Measurements from ENCODE around the gene HSPBP1. TPM values are rescaled to one million over a fixed set of nuclear protein-coding genes. Genes with fewer than 3 reads are reported as not detected.

Gene HSPBP1
- total and polyA plus RNA-seq, 9 of the 15 experiments (the other 6 are each of a cell fraction or from before 2014, with no cell fraction given): 0.83 to 81.3 (median 21.8) TPM

- TF ChIP-seq ZNF280B (CRISPR knock-in tag; IDR thresholded peaks at IDR 0.05) (no peak), ZNF217 (CRISPR knock-in tag; IDR thresholded peaks at IDR 0.05) (0 out of 2 replicates have a peak, but pooled peaks have one; percentile 30), ZNF431 (CRISPR knock-in tag; IDR thresholded peaks at IDR 0.05) (peak; percentile 74), ELF4 (CRISPR knock-in tag; IDR thresholded peaks at IDR 0.05) (peak; percentile 97), FOXK1 (CRISPR knock-in tag; IDR thresholded peaks at IDR 0.05; ENCODE audit: borderline replicate concordance) (peak; percentile 95), SAP30 (IDR thresholded peaks at IDR 0.05; ENCODE audit: borderline replicate concordance, insufficient read depth, low read depth, low read length, poor library complexity, severe bottlenecking) (peak; percentile 98), ARID3A (IDR thresholded peaks at IDR 0.05; ENCODE audit: borderline replicate concordance, low read depth, low read length) (peak; percentile 100), ZNF282 (CRISPR knock-in tag; IDR thresholded peaks at IDR 0.05) (no peak), HNRNPL (IDR thresholded peaks at IDR 0.05; ENCODE audit: low read depth, low read length) (peak; percentile 50; the same call in 1 of the 2 replicates), ZNF778 (CRISPR knock-in tag; IDR thresholded peaks at IDR 0.05) (no peak), SFPQ (IDR thresholded peaks at IDR 0.05; ENCODE audit: low read depth, low read length) (no peak), GTF2E2 (tag; IDR thresholded peaks at IDR 0.05) (peak; percentile 91; the same call in 1 of the 2 replicates), VEZF1 (CRISPR knock-in tag; IDR thresholded peaks at IDR 0.05) (no peak; the same call in 1 of the 2 replicates), PHF20 (IDR thresholded peaks at IDR 0.05; ENCODE audit: partially characterized antibody) (peak; percentile 60), THAP7 (CRISPR knock-in tag; IDR thresholded peaks at IDR 0.05) (peak; percentile 84), GATAD2A (IDR thresholded peaks at IDR 0.05) (peak; percentile 92; the same call in 1 of the 2 replicates), PRMT5 (CRISPR knock-in tag; IDR thresholded peaks at IDR 0.05) (peak; percentile 94), IRF2 (CRISPR knock-in tag; IDR thresholded peaks at IDR 0.05) (peak; percentile 31; the same call in 1 of the 2 replicates)
Observed at GRCh38 chr19:55216461-55217198, 63.3 kb downstream of the HSPBP1 start (continued).
